Right renal pelvis (tissue), 4 donors: Measurements from ENCODE around the gene CD300LD. TPM values are rescaled to one million over a fixed set of nuclear protein-coding genes. Genes with fewer than 3 reads are reported as not detected.

ENCODE experiments used
- DNase-seq, 4 donors: peaks; one replicate each; pipeline ENCODE4 v3.0.0-alpha.2; 2013; ENCODE audit warnings: low read depth in 4 of 4, low spot score in 3 of 4, missing footprints in 1 of 4
- polyA plus RNA-seq, 4 donors: library from polyadenylated mRNA; unstranded; fragments of 120-200 nt; gene quantifications; one replicate each; pipeline ENCODE4 v1.2.1, GENCODE V29; 2013; ENCODE audit not compliant: insufficient read length in 4 of 4

CD300LD gene
- polyA plus RNA-seq, 4 donors = not detected

- no peak for DNase-seq
Observed at GRCh38 chr17:74547264-74547663, 44.8 kb downstream of the CD300LD start.

- no peak for DNase-seq
Observed at GRCh38 chr17:74546586-74546985, 45.5 kb downstream of the CD300LD start.

- no peak for DNase-seq
Observed at GRCh38 chr17:74545843-74546230, 46.2 kb downstream of the CD300LD start, which contains the start of gene CD300C. Gene CD300C, minus strand, starts transcription at chr17:74546115. Its CDS starts 333 bp downstream, at chr17:74545782.

GRCh38 chr17:74544991-74545842, 46.9 kb downstream of the CD300LD start:
- no peak for DNase-seq

- no peak for DNase-seq
Observed at GRCh38 chr17:74543891-74544760, 48.0 kb downstream of the CD300LD start.

GRCh38 chr17:74543406-74543805, 48.7 kb downstream of the CD300LD start:
- no peak for DNase-seq

GRCh38 chr17:74542727-74543383, 49.2 kb downstream of the CD300LD start:
- DNase-seq = no peak

- DNase-seq = no peak
Observed at GRCh38 chr17:74542166-74542565, 49.9 kb downstream of the CD300LD start.

GRCh38 chr17:74541176-74542111, 50.6 kb downstream of the CD300LD start:
- DNase-seq = no peak

- no peak for DNase-seq
Observed at GRCh38 chr17:74539281-74539820, 52.7 kb downstream of the CD300LD start.

- no peak for DNase-seq
Observed at GRCh38 chr17:74536890-74537289, 55.2 kb downstream of the CD300LD start.

GRCh38 chr17:74532115-74532514, 60.0 kb downstream of the CD300LD start:
- DNase-seq = no peak

GRCh38 chr17:74531231-74531761, 60.8 kb downstream of the CD300LD start, which contains the start of gene CD300LB:
Gene CD300LB, minus strand, starts transcription at chr17:74531475. Its CDS starts 125 bp downstream, at chr17:74531350.
- no peak for DNase-seq

GRCh38 chr17:74530831-74531150, 61.3 kb downstream of the CD300LD start:
- DNase-seq = no peak

Other genes with a start within 250 kb of the CD300LD start
- under 1 TPM; 0.15 to 0.25 (median 0.22) TPM for gene BTBD17, start 230.4 kb downstream of the CD300LD start, polyA plus RNA-seq
- gene GPR142, start 224.8 kb downstream of the CD300LD start, polyA plus RNA-seq = under 1 TPM in 3 of 4 donors, not detected in 1; 0.13 to 0.17 (median 0.16) TPM
- gene GPRC5C, start 160.2 kb downstream of the CD300LD start, polyA plus RNA-seq = 100 to 1,000 TPM; 116 to 145 (median 126) TPM
- gene CD300A, start 125.6 kb downstream of the CD300LD start, polyA plus RNA-seq = 1 to 10 TPM in 2 of 4 donors, under 1 TPM in 2; 0.86 to 1.8 (median 1.4) TPM
- under 1 TPM; 0.07 to 0.19 (median 0.14) TPM for gene CD300LB, start 60.8 kb downstream of the CD300LD start, polyA plus RNA-seq
- gene CD300C, start 46.2 kb downstream of the CD300LD start, polyA plus RNA-seq = under 1 TPM; 0.51 to 0.58 (median 0.53) TPM
- under 1 TPM in 1 of 4 donors, not detected in 3; 0.23 TPM for gene CD300H, start 24.8 kb downstream of the CD300LD start, polyA plus RNA-seq
- under 1 TPM; 0.10 to 0.23 (median 0.22) TPM for gene CD300E, start 31.5 kb upstream of the CD300LD start, polyA plus RNA-seq
- under 1 TPM; 0.16 to 0.50 (median 0.27) TPM for gene CD300LF, start 120.6 kb upstream of the CD300LD start, polyA plus RNA-seq
- gene RAB37, start 145.0 kb upstream of the CD300LD start, polyA plus RNA-seq = 1 to 10 TPM; 4.0 to 6.0 (median 5.4) TPM
- gene NHERF1, start 156.3 kb upstream of the CD300LD start, polyA plus RNA-seq = 100 to 1,000 TPM; 165 to 210 (median 175) TPM
- gene NAT9, start 184.1 kb upstream of the CD300LD start, polyA plus RNA-seq = 10 to 100 TPM; 41.6 to 47.2 (median 43.9) TPM